Activated CD4-positive, alpha-beta T cell treated with anti-CD3 and anti-CD28 coated beads, Interleukin-2, amount 10 ng/mL, durations not matched to agents 24 days and 14 days (primary cell): ENCODE results near the gene LHFPL3. TPM values are rescaled to one million over a fixed set of nuclear protein-coding genes. Genes with fewer than 3 reads are reported as not detected.

ENCODE experiments used
- DNase-seq: peaks from one replicate; pipeline ENCODE4 v3.0.0; 2022
- H3K27ac Mint-ChIP-seq: one replicate; pipeline ENCODE4 v1.8.0; 2022; ENCODE audit warnings: mild to moderate bottlenecking, mixed read lengths
- H3K27me3 Mint-ChIP-seq: one replicate; pipeline ENCODE4 v1.8.0; 2022; ENCODE audit warnings: mixed read lengths
- H3K36me3 Mint-ChIP-seq: one replicate; pipeline ENCODE4 v1.8.0; 2022; ENCODE audit warnings: low read depth, mild to moderate bottlenecking, mixed read lengths
- H3K4me1 Mint-ChIP-seq: one replicate; pipeline ENCODE4 v1.8.0; 2021; ENCODE audit warnings: mixed read lengths
- H3K4me3 Mint-ChIP-seq: one replicate; pipeline ENCODE4 v1.8.0; 2022; ENCODE audit warnings: mild to moderate bottlenecking, moderate library complexity, mixed read lengths
- H3K9me3 Mint-ChIP-seq: one replicate; pipeline ENCODE4 v1.8.0; 2021; ENCODE audit warnings: mixed read lengths
- intact Hi-C: fragments of 100-400 bp; cut with micrococcal nuclease; formaldehyde crosslinking; loops from one replicate; pipeline ENCODE4 v1.15.1; 2023
- total RNA-seq: library from RNA; stranded (reverse); gene quantifications from 2 replicates; pipeline ENCODE4 v1.2.3, GENCODE V29; 2022

LHFPL3 gene
- total RNA-seq, 1 donor from 2014 or later, result not detected

- peak overlapping the region; percentile 49 for H3K4me3 Mint-ChIP-seq
- peak overlapping the region; percentile 55 for H3K27ac Mint-ChIP-seq
- intact Hi-C loops, result no loop called here
Measured at GRCh38 chr7:104857458-104858425, 529.3 kb downstream of the LHFPL3 start.

DNA sequence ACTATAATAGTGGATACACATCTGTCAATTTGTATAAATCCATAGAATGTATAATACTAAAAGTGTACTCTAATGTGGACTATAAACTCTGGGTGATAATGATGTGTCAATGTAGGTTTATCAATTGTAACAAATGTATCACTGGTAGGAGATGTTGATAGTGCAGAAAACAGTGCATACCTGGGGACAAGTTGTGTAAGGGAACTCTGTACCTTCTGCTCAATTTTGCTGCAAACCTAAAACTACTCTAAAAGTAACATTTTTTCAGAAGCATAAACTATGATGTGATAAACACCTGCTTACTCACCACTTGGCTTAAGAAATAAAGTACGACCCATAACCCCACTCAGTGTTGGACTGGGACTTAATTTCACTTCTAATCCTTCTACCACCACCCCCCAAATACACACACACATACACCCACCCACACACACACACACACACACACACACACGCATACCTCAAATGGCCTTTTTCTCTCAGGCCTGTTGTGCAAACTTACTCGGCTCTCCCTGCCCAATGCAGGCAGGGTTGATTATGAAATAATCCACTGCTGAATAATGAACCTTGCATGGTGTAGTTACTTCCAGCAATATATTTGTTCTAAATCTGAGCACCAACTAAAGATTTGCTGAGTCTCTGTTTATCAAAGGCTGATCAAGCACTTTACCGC lies 531.5 kb downstream of the LHFPL3 start:
- Mint-ChIP-seq H3K4me1 (peaks cover 14% of the 10 kb centered on the region), H3K9me3 (no peaks in the 10 kb centered on the region), H3K27me3 (peaks cover under 1% of the 10 kb centered on the region), H3K4me3 (no peak overlapping the region), H3K27ac (no peak overlapping the region), H3K36me3 (no peaks in the 10 kb centered on the region)
- DNase-seq, result no peak
- intact Hi-C loops, result no loop called here

More at GRCh38 chr7:104857458-104858425, 529.3 kb downstream of the LHFPL3 start:
- Mint-ChIP-seq H3K27me3 (peaks cover 4% of the 10 kb centered on the region), H3K4me1 (peaks cover 14% of the 10 kb centered on the region), H3K9me3 (no peaks in the 10 kb centered on the region), H3K36me3 (no peaks in the 10 kb centered on the region)
- peak; percentile 62 for DNase-seq

DNA sequence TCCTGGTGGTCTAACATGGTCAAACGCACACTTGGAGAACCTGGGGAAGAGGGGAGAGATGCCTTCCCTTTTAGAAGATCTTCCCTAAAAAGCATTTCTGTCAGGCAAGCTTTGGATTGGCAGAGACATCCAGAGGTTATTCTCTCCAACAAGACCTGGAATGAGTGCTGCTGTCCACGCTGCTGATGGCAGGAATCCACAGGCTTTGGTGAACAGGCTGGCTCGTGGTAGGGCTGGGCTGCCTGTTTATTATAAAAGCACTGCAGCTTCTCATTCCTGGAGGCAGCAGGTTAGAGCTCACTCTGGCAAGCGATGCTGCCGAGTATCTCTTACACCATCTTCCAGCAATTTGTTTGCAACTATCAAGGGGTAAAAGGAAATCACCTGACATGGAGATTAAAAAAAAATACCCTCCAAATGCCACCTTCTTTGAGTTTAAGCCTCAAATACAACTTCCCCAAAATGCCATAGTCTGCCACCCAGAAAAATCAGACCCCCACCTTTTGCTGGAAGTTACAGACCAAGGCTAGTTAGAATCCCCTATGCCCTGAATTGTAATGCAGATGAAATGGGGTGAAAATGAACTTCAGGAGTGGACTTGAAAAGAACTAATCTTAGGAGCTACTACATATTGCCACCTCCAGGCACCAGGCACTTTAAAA lies 533.5 kb downstream of the LHFPL3 start:
- Mint-ChIP-seq H3K36me3 (no peaks in the 10 kb centered on the region), H3K9me3 (peaks cover 6% of the 10 kb centered on the region), H3K4me1 (peaks cover 14% of the 10 kb centered on the region), H3K27me3 (peaks cover 13% of the 10 kb centered on the region), H3K4me3 (no peak overlapping the region), H3K27ac (no peak overlapping the region)
- intact Hi-C loops, result no loop called here
- DNase-seq, result no peak

DNA sequence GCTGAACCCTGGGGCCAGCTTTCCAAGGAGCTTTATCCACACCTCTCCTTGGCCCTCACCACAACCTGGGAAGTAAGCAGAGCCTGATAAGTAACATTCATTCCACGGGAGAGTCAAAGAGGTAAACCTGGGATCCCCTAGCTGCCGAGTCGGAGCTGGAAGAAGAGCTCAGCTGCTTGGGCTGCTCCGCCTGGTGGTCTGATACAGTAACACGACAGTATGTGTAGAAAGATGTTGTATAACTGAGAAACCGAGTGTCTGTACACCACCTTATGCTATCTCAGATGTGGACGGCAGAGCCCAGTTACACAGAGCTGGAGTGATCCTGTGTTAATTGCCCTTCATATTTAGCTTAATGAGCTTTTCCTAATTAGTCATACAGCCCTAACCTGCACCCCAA lies 534.3 kb downstream of the LHFPL3 start:
- no peak overlapping the region for H3K4me3 Mint-ChIP-seq
- intact Hi-C loops, result no loop called here
- no peak overlapping the region for H3K27ac Mint-ChIP-seq
- H3K9me3 Mint-ChIP-seq, result peaks cover 6% of the 10 kb centered on the region
- no peaks in the 10 kb centered on the region for H3K36me3 Mint-ChIP-seq
- DNase-seq, result no peak
- H3K4me1 Mint-ChIP-seq, result peaks cover 9% of the 10 kb centered on the region
- peaks cover 19% of the 10 kb centered on the region for H3K27me3 Mint-ChIP-seq

DNA sequence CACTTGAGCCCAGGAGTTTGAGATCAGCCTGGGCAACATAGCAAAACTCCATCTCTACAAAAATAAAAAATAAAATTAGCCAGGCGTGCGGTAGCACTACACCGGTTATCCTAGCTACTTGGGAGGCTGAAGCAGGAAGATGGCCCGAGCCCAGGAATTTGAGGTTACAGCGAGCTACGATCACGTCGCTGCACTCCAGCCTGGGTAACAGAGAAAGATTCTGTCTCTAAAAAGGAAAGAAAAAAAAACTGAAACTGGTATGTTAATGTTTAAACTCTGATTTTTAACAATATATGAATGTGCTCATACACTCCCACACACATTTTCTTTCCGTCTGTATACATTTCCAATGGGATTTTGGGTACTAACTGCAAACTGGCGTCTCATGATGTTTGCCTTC lies 545.0 kb downstream of the LHFPL3 start:
- DNase-seq, result no peak
- H3K27me3 Mint-ChIP-seq, result peaks cover 2% of the 10 kb centered on the region
- no peaks in the 10 kb centered on the region for H3K36me3 Mint-ChIP-seq
- no peak overlapping the region for H3K4me3 Mint-ChIP-seq
- H3K9me3 Mint-ChIP-seq, result no peaks in the 10 kb centered on the region
- intact Hi-C loops, result no loop called here
- peaks cover 2% of the 10 kb centered on the region for H3K4me1 Mint-ChIP-seq
- no peak overlapping the region for H3K27ac Mint-ChIP-seq

DNA sequence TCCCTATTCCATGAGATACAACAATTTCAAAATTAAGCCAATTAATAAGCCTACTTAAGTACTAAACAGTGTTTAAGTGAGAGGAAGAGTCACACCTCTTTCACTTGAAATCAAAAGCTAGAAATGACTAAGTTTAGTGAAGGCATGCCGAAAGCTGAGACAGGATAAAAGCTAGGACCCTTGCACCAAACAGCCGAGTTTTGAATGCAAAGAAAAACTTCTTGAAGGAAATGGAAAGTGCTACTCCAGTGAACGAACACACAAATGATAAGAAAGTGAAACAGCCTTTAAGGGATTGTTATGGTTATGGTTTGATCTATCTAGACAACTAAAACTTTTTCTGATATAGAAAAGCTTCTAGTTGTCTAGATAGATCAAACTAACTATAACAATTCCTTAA lies 550.2 kb downstream of the LHFPL3 start:
- H3K9me3 Mint-ChIP-seq, result peaks cover 3% of the 10 kb centered on the region
- H3K27ac Mint-ChIP-seq, result peak overlapping the region; percentile 9
- intact Hi-C loops, result no loop called here
- H3K4me3 Mint-ChIP-seq, result peak overlapping the region; percentile 22
- H3K36me3 Mint-ChIP-seq, result peaks cover 1% of the 10 kb centered on the region
- peak; percentile 67 for DNase-seq
- H3K4me1 Mint-ChIP-seq, result peaks cover 11% of the 10 kb centered on the region
- H3K27me3 Mint-ChIP-seq, result peaks cover 2% of the 10 kb centered on the region

GRCh38 chr7:104883248-104883717 lies 554.9 kb downstream of the LHFPL3 start:
- no peak overlapping the region for H3K27ac Mint-ChIP-seq
- peaks cover 15% of the 10 kb centered on the region for H3K4me1 Mint-ChIP-seq
- peaks cover 1% of the 10 kb centered on the region for H3K36me3 Mint-ChIP-seq
- no peak for DNase-seq
- intact Hi-C loops, result loop anchor here (1.0 kb wide), 1 partner anchor 35 kb away; no protein-coding TSS in a partner anchor
- H3K27me3 Mint-ChIP-seq, result peaks cover 14% of the 10 kb centered on the region
- H3K4me3 Mint-ChIP-seq, result no peak overlapping the region
- peaks cover 3% of the 10 kb centered on the region for H3K9me3 Mint-ChIP-seq

- H3K4me1 Mint-ChIP-seq, result peaks cover 10% of the 10 kb centered on the region
- no peak overlapping the region for H3K27ac Mint-ChIP-seq
- intact Hi-C loops, result loop anchor here (1.0 kb wide), 1 partner anchor 34 kb away; no protein-coding TSS in a partner anchor
- DNase-seq, result peak; percentile 91
- H3K36me3 Mint-ChIP-seq, result peaks cover 1% of the 10 kb centered on the region
- peaks cover 3% of the 10 kb centered on the region for H3K9me3 Mint-ChIP-seq
- no peak overlapping the region for H3K4me3 Mint-ChIP-seq
- H3K27me3 Mint-ChIP-seq, result peaks cover 16% of the 10 kb centered on the region
Measured at GRCh38 chr7:104883718-104884452, 555.5 kb downstream of the LHFPL3 start.

- DNase-seq, result no peak
- Mint-ChIP-seq H3K27ac (no peak overlapping the region), H3K27me3 (peaks cover 16% of the 10 kb centered on the region), H3K4me1 (peaks cover 8% of the 10 kb centered on the region), H3K4me3 (no peak overlapping the region), H3K36me3 (no peaks in the 10 kb centered on the region), H3K9me3 (no peaks in the 10 kb centered on the region)
- intact Hi-C loops, result no loop called here
Measured at GRCh38 chr7:104886651-104887050, 558.2 kb downstream of the LHFPL3 start.

DNA sequence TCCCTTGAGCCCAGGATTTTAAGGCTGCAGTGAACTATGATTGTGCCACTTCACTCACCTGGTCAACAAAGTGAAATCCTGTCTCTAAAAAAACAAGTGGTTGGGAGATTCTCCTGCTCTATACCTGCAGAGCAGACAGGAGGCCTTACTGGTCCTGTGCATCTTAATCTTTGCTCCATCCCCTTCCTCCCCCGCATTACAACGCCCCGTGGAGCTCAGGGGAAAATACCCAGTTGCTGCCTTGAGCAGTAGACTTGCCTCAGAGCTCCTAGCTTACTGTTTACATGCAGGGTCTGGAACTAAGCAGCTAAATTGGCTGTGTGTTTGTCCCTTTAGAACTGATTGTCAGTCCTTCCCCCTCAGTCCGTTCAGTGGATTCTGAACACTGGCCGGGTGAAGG lies 561.8 kb downstream of the LHFPL3 start:
- H3K9me3 Mint-ChIP-seq, result no peaks in the 10 kb centered on the region
- H3K27ac Mint-ChIP-seq, result no peak overlapping the region
- peaks cover 16% of the 10 kb centered on the region for H3K27me3 Mint-ChIP-seq
- no peak for DNase-seq
- H3K36me3 Mint-ChIP-seq, result no peaks in the 10 kb centered on the region
- intact Hi-C loops, result no loop called here
- H3K4me1 Mint-ChIP-seq, result no peaks in the 10 kb centered on the region
- no peak overlapping the region for H3K4me3 Mint-ChIP-seq

- Mint-ChIP-seq H3K9me3 (no peaks in the 10 kb centered on the region), H3K27ac (no peak overlapping the region), H3K4me1 (no peaks in the 10 kb centered on the region), H3K36me3 (no peaks in the 10 kb centered on the region), H3K27me3 (peaks cover 8% of the 10 kb centered on the region), H3K4me3 (no peak overlapping the region)
- no peak for DNase-seq
- intact Hi-C loops, result no loop called here
Measured at GRCh38 chr7:104891949-104892348, 563.5 kb downstream of the LHFPL3 start.

DNA sequence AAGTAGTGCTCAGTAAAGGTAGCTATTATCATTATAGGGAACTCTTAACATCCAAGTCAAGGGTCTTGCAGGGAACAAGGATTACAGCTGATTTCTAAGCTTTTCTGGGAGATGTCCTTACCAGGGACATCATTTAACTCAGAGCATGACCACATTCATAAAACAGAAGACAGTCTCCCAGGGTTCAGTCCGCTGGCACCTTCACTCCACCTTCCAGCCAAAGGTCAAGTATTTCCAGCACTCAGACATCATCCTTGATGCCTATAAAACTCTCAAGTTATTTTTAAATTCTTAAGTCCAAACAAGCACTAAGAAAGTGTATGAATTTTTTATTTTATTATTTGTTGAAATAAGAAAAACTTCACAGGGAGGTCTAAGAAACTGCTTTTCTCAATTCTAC lies 565.9 kb downstream of the LHFPL3 start:
- H3K27me3 Mint-ChIP-seq, result peaks cover 3% of the 10 kb centered on the region
- no peaks in the 10 kb centered on the region for H3K9me3 Mint-ChIP-seq
- intact Hi-C loops, result no loop called here

More for the DNA sequence above, 565.9 kb downstream of the LHFPL3 start:
- no peaks in the 10 kb centered on the region for H3K36me3 Mint-ChIP-seq
- H3K27ac Mint-ChIP-seq, result no peak overlapping the region
- DNase-seq, result no peak
- peaks cover 5% of the 10 kb centered on the region for H3K4me1 Mint-ChIP-seq
- H3K4me3 Mint-ChIP-seq, result no peak overlapping the region
